Astrocyte of the spinal cord (primary cell): ENCODE results near the gene SCD5.
A peak's percentile ranks its signal among the peaks of the same experiment; 100 is the strongest.

Experiments
- DNase-seq: peaks from one replicate; pipeline ENCODE4 v3.0.0; 2011; ENCODE audit warnings: low read depth, low spot score
- H3K4me3 ChIP-seq: 2 replicates; pipeline ENCODE4 v1.5.1; 2011; ENCODE audit warnings: low read depth, mild to moderate bottlenecking, low read length, moderate library complexity
- CTCF ChIP-seq: IDR thresholded peaks from 2 replicates; pipeline ENCODE4 v1.5.1; 2012; ENCODE audit warnings: low read depth, mild to moderate bottlenecking, low read length, inconsistent platforms
- in situ Hi-C: cut with HindIII; loops from 2 replicates; pipeline ENCODE4 v1.10.0; 2017; ENCODE audit warnings: low sequenced_read_pairs

Gene SCD5

DNA sequence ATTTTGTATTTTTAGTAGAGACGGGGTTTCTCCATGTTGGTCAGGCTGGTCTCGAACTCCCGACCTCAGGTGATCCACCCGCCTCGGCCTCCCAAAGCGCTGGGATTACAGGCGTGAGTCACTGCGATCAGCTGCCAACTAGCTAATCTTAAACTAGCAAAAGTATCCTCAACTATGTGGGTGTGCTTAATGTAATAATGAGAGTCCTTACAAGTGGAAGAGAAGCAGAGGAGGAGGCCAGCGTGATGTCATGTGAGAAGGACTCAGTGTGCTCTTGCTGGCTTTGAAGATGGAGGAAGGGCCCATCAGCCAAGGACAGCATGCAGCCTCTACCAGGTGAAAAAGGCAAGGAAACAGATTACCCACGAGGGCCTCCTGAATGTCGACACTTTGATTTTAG lies 19.6 kb downstream of the SCD5 start:
- H3K4me3 ChIP-seq, result no peak overlapping the region
- TF ChIP-seq CTCF, result no peak
- peak; percentile 33 for DNase-seq
- in situ Hi-C loops, result no loop called here

GRCh38 chr4:82777857-82778525 lies 20.6 kb downstream of the SCD5 start:
- TF ChIP-seq CTCF, result no peak
- H3K4me3 ChIP-seq, result no peak overlapping the region
- in situ Hi-C loops, result no loop called here
- no peak for DNase-seq

GRCh38 chr4:82776925-82777542 lies 21.6 kb downstream of the SCD5 start:
- H3K4me3 ChIP-seq, result no peak overlapping the region
- no peak for TF ChIP-seq CTCF
- DNase-seq, result peak; percentile 65
- in situ Hi-C loops, result no loop called here

GRCh38 chr4:82775243-82775642 lies 23.4 kb downstream of the SCD5 start:
- H3K4me3 ChIP-seq, result no peak overlapping the region
- in situ Hi-C loops, result no loop called here
- no peak for DNase-seq
- TF ChIP-seq CTCF, result no peak

DNA sequence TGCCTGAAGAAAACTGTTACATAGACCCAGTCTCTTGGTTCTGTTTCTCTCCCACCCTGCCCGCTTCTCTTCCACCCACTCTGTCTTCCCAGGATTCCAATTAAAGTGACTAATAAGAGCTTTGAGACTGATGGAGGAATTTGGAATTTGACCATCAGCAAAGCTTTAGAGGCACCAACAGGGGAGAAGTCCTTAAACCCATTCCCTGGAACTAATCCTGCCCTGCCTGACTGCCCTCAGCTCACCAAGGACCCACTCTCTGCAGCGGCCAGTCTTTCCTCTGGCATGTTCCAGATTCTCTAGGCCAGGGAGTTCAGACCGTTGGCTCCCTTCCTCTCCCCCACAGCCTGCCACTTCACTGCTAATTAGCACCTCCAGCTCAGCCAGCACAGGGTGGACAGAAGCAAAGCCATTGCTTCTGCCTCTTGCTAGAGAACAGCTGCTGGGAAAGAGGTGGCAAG lies 23.9 kb downstream of the SCD5 start:
- H3K4me3 ChIP-seq, result no peak overlapping the region
- no peak for TF ChIP-seq CTCF
- in situ Hi-C loops, result no loop called here
- DNase-seq, result peak; percentile 25

GRCh38 chr4:82773057-82773456 lies 25.5 kb downstream of the SCD5 start:
- TF ChIP-seq CTCF, result no peak
- in situ Hi-C loops, result no loop called here
- no peak for DNase-seq
- no peak overlapping the region for H3K4me3 ChIP-seq
